Muscle of leg (tissue), 16 donors: Measurements from ENCODE around the gene MS4A13. TPM values are rescaled to one million over a fixed set of nuclear protein-coding genes. Genes with fewer than 3 reads are reported as not detected.

Source experiments
- DNase-seq: peaks from one replicate; pipeline ENCODE4 v3.0.0; 2013
- H3K27ac ChIP-seq: one replicate; pipeline ENCODE4 v1.5.1; 2013; ENCODE audit warnings: mild to moderate bottlenecking, low read length, control low read depth
- H3K27me3 ChIP-seq: one replicate; pipeline ENCODE4 v1.6.1; 2013; ENCODE audit warnings: low read length; ENCODE audit not compliant: control insufficient read depth, insufficient read depth
- H3K36me3 ChIP-seq: one replicate; pipeline ENCODE4 v1.6.1; 2013; ENCODE audit warnings: low read length; ENCODE audit not compliant: control insufficient read depth, insufficient read depth
- H3K4me1 ChIP-seq: one replicate; pipeline ENCODE4 v1.6.1; 2013; ENCODE audit warnings: low read length; ENCODE audit not compliant: control insufficient read depth, insufficient read depth
- H3K4me3 ChIP-seq: one replicate; pipeline ENCODE4 v1.5.1; 2013; ENCODE audit warnings: low read length, control low read depth
- H3K9me3 ChIP-seq: replicated peaks from 2 replicates; pipeline ENCODE4 v1.6.1; 2013; ENCODE audit warnings: low read depth, low read length; ENCODE audit not compliant: control insufficient read depth
- WGBS: methylation state at CpG from one replicate; pipeline ENCODE4 v1.1.5; 2013; ENCODE audit warnings: missing lambda C conversion rate; ENCODE audit not compliant: insufficient coverage; 5-methylcytosine and 5-hydroxymethylcytosine counted together
- long read RNA-seq, 11 donors: transcript quantifications; one replicate each; lab custom pipeline, GENCODE V29; 2026
- polyA plus RNA-seq, 8 donors: library from polyadenylated mRNA; unstranded; fragments of 120-200 nt; gene quantifications; one replicate each; pipeline versions ENCODE4 v1.2.1 to v1.2.3, GENCODE V29; 2013; ENCODE audit warnings: inconsistent platforms in 1 of 8, low replicate concordance in 1 of 8; ENCODE audit not compliant: insufficient read length in 8 of 8, insufficient read depth in 1 of 8
- total RNA-seq: library from RNA; stranded (reverse); fragments of 120-200 nt; gene quantifications from one replicate; pipeline ENCODE4 v1.2.4, GENCODE V29; 2013

Gene MS4A13, protein sequence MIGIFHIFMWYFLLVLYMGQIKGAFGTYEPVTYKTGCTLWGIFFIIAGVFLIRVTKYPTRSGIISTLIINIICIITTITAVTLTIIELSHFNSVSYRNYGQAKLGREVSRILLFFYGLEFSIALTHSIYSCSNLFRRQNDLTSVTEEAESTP
- not detected for total RNA-seq
- polyA plus RNA-seq: not detected
- long read RNA-seq, donor 1: 0 reads
- long read RNA-seq, donor 2: 0 reads
- long read RNA-seq, donor 3: 0 reads
- long read RNA-seq, donor 4: 0 reads
- long read RNA-seq, donor 5: 0 reads
- long read RNA-seq, donor 6: 0 reads
- long read RNA-seq, donor 7: 0 reads
- long read RNA-seq, donor 8: 0 reads
- long read RNA-seq, donor 9: 0 reads
- long read RNA-seq, donor 10: 0 reads
- long read RNA-seq, donor 11: 0 reads

- no peaks in the 10 kb centered on the region for H3K36me3 ChIP-seq
- H3K9me3 ChIP-seq: no peaks in the 10 kb centered on the region
- DNase-seq: no peak
- peaks cover 6% of the 10 kb centered on the region for H3K4me1 ChIP-seq
- no peak within 1 kb of the TSS for H3K27ac ChIP-seq
- H3K4me3 ChIP-seq: no peak within 1 kb of the TSS
- over 99% methylated on average over 18 of the region's 29 CpGs for WGBS
- H3K27me3 ChIP-seq: no peaks in the 10 kb centered on the region
Observed at GRCh38 chr11:60515144-60515855, at the start of gene MS4A13. Gene MS4A13 (plus strand): TSS chr11:60515392. CDS start chr11:60518084, 2,692 bp downstream.

DNA sequence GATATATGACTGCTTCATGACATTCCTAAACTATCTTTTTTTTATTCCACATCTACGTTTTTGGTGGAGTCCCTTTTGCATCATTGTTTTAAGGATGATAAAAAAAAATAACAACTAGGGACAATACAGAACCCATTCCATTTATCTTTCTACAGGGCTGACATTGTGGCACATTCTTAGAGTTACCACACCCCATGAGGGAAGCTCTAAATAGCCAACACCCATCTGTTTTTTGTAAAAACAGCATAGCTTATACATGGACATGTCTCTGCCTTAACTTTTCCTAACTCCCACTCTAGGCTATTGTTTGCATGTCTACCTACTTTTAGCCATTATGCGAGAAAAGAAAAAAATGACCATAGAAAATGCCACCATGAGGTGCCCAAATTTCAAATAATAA lies 46.4 kb upstream of the MS4A13 start:
- Histone ChIP-seq H3K4me1 (no peaks in the 10 kb centered on the region), H3K9me3 (no peaks in the 10 kb centered on the region), H3K36me3 (no peaks in the 10 kb centered on the region), H3K4me3 (no peak overlapping the region), H3K27me3 (no peaks in the 10 kb centered on the region), H3K27ac (no peak overlapping the region)
- DNase-seq: no peak
- no CpG with 5 or more reads among the region's 2 CpGs for WGBS

GRCh38 chr11:60469723-60470122 lies 45.5 kb upstream of the MS4A13 start:
- H3K36me3 ChIP-seq: no peaks in the 10 kb centered on the region
- no peaks in the 10 kb centered on the region for H3K4me1 ChIP-seq
- no peaks in the 10 kb centered on the region for H3K27me3 ChIP-seq
- no peaks in the 10 kb centered on the region for H3K9me3 ChIP-seq
- no peak overlapping the region for H3K27ac ChIP-seq
- DNase-seq: no peak
- no CpG with 5 or more reads among the region's 2 CpGs for WGBS
- no peak overlapping the region for H3K4me3 ChIP-seq

DNA sequence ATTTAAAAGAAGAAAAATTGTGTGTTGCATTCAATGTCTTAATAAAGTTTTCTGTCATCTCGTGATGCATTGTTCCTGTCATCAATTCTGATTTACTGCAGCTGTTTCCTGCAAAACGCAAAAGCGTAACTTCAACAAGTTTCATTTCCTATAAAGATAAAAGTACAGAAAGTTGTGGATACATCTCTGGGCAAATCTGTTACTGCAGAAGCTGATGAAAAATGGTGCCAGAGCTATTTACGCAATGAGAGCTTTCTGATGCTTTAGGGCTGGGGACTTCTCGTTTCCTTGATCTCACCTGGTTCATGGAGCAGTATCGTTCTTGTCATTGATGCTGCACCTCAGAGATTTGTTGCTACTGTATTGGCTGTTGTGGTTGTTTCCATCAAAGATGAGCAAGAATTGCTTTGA lies 38.2 kb upstream of the MS4A13 start:
- 79% methylated on average over 2 of the region's 6 CpGs for WGBS
- H3K4me3 ChIP-seq: no peak overlapping the region
- H3K4me1 ChIP-seq: no peaks in the 10 kb centered on the region
- no peaks in the 10 kb centered on the region for H3K36me3 ChIP-seq
- DNase-seq: peak; percentile 68
- H3K27me3 ChIP-seq: no peaks in the 10 kb centered on the region
- no peak overlapping the region for H3K27ac ChIP-seq
- no peaks in the 10 kb centered on the region for H3K9me3 ChIP-seq

DNA sequence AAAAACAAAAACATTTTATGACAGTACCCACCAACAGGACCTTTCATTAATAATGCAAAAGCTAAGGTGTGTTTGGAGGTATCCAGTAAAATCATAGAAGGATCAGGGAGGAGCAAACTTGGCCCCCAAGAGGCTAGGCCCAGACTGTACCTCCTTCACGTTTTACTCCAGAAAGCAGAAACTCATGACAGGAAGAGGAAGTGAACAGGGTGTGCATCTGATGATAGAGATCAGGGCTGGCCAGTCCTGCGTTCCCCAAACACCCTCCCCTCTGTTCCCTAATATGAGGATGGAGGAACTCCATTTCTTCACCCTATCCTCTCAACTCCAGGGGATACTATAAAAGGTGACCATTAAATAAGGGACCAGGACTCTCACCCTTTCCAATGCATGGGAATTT lies 32.8 kb upstream of the MS4A13 start:
- DNase-seq: peak; percentile 22
- no CpG with 5 or more reads among the region's 2 CpGs for WGBS

GRCh38 chr11:60485987-60486386 lies 29.2 kb upstream of the MS4A13 start:
- Histone ChIP-seq H3K27ac (no peak overlapping the region), H3K4me1 (no peaks in the 10 kb centered on the region), H3K9me3 (no peaks in the 10 kb centered on the region), H3K27me3 (no peaks in the 10 kb centered on the region), H3K4me3 (no peak overlapping the region), H3K36me3 (no peaks in the 10 kb centered on the region)
- WGBS: 76% methylated on average over 3 of the region's 5 CpGs
- DNase-seq: peak; percentile 8

More for the DNA sequence above, 32.8 kb upstream of the MS4A13 start:
- H3K27ac ChIP-seq: no peak overlapping the region
- H3K4me3 ChIP-seq: no peak overlapping the region
- H3K4me1 ChIP-seq: no peaks in the 10 kb centered on the region
- no peaks in the 10 kb centered on the region for H3K9me3 ChIP-seq
- no peaks in the 10 kb centered on the region for H3K27me3 ChIP-seq
- H3K36me3 ChIP-seq: no peaks in the 10 kb centered on the region

GRCh38 chr11:60492488-60493009 lies 22.6 kb upstream of the MS4A13 start, which contains the start of gene MS4A12:
Gene MS4A12 (plus strand): TSS chr11:60492778. CDS start chr11:60497319, 4,541 bp downstream.
- DNase-seq: no peak

DNA sequence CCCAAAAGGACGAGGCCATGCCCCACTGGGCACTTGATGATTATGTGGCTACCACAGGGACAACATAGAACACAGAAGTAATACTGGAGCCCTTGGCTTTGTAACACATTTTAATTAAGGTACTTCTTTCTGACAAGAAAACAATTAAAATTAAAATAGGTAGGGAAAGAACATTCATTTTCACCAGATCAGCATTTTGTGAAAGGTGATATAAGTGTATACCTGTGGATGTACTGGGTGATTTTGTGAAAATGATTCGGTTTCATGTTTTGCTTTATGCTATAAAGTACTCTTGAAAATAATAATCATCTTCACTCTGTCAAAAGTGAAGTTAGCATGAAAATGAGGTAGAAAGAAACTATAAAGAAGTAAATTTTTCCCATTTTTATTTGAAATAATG lies 21.7 kb upstream of the MS4A13 start:
- no CpG with 5 or more reads among the region's 2 CpGs for WGBS
- no peaks in the 10 kb centered on the region for H3K27me3 ChIP-seq

More at GRCh38 chr11:60492488-60493009, 22.6 kb upstream of the MS4A13 start, which contains the start of gene MS4A12:
- Histone ChIP-seq H3K27me3 (no peaks in the 10 kb centered on the region), H3K36me3 (no peaks in the 10 kb centered on the region), H3K9me3 (no peaks in the 10 kb centered on the region), H3K4me1 (no peaks in the 10 kb centered on the region), H3K4me3 (no peak within 1 kb of the TSS), H3K27ac (no peak within 1 kb of the TSS)
- 83% methylated on average over 1 of the region's 4 CpGs for WGBS

GRCh38 chr11:60498399-60498798 lies 16.8 kb upstream of the MS4A13 start:
- WGBS: 52% methylated on average over 2 of the region's 2 CpGs
- Histone ChIP-seq H3K4me3 (no peak overlapping the region), H3K36me3 (no peaks in the 10 kb centered on the region), H3K9me3 (no peaks in the 10 kb centered on the region), H3K27ac (no peak overlapping the region), H3K27me3 (no peaks in the 10 kb centered on the region), H3K4me1 (no peaks in the 10 kb centered on the region)
- no peak for DNase-seq

More for the DNA sequence above, 21.7 kb upstream of the MS4A13 start:
- Histone ChIP-seq H3K4me1 (no peaks in the 10 kb centered on the region), H3K27ac (no peak overlapping the region), H3K4me3 (no peak overlapping the region), H3K9me3 (no peaks in the 10 kb centered on the region), H3K36me3 (no peaks in the 10 kb centered on the region)
- no peak for DNase-seq

GRCh38 chr11:60498853-60499252 lies 16.3 kb upstream of the MS4A13 start:
- Histone ChIP-seq H3K36me3 (no peaks in the 10 kb centered on the region), H3K27me3 (no peaks in the 10 kb centered on the region), H3K4me1 (no peaks in the 10 kb centered on the region), H3K4me3 (no peak overlapping the region), H3K27ac (no peak overlapping the region), H3K9me3 (no peaks in the 10 kb centered on the region)
- DNase-seq: peak; percentile 41
- WGBS: 73% methylated on average over 4 of the region's 4 CpGs
